ENCODE data around the gene GRK4. TPM values are rescaled to one million over a fixed set of nuclear protein-coding genes. Genes with fewer than 3 reads are reported as not detected.
"Not testable (repeated sequence)": the region's sequence is repeated elsewhere in the genome, so short reads cannot be mapped to it uniquely, and the experiment has no call there.

Gene GRK4
- total and polyA plus RNA-seq, 2 donors: 2.3 to 5.6 TPM

DNA sequence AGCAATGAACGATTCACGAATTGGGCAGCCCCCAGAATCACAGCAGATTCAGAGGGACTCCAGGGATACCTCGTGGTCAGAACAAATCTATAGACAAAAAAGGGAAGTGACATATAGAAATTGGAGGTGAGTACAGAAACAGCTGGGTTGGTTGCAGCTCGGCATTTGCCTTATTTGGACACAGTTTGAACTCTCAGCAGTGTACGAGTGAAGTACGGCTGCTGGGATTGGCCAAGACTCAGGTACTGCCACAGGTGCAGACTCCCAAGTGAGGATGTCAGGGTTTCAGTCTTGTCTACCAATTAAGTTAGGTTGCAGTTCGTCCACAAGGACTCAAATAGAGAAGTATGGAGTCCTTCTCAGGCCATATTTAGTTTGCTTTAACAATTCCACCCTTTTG is 82.8 kb downstream of the GRK4 start:
- DNase-seq (ENCODE audit: low read depth in 6 of 9, low spot score in 9 of 9): no peak
- H3K27me3 ChIP-seq (ENCODE audit: control insufficient read depth in 2 of 2, insufficient read depth in 1 of 2, low read length in 1 of 2): peaks cover 0 to 25% of the 10 kb centered on the region in 2 donors
- no peak overlapping the region for H3K27ac ChIP-seq (ENCODE audit: low read depth in 1 of 2, low read length in 1 of 2)
- peaks cover 0 to 4% of the 10 kb centered on the region in 2 donors for H3K9me3 ChIP-seq (ENCODE audit: control insufficient read depth in 2 of 2, insufficient read depth in 1 of 2, low read length in 1 of 2)
- H3K4me1 ChIP-seq (ENCODE audit: control insufficient read depth in 2 of 2, insufficient read depth in 2 of 2, low read length in 2 of 2): peaks cover 4 to 6% of the 10 kb centered on the region in 2 donors
- WGBS: 80% methylated on average over 7 of the region's 7 CpGs
- no peaks in the 10 kb centered on the region for H3K36me3 ChIP-seq (ENCODE audit: control insufficient read depth in 2 of 2, insufficient read depth in 2 of 2, low read length in 1 of 2)
- no peak overlapping the region for H3K4me3 ChIP-seq (ENCODE audit: low read length in 2 of 2)

- peaks cover 4 to 6% of the 10 kb centered on the region in 2 donors for H3K4me1 ChIP-seq (ENCODE audit: control insufficient read depth in 2 of 2, insufficient read depth in 2 of 2, low read length in 2 of 2)
- H3K27ac ChIP-seq (ENCODE audit: low read depth in 1 of 2, low read length in 1 of 2): no peak overlapping the region
- no peak for DNase-seq (ENCODE audit: low read depth in 6 of 9, low spot score in 9 of 9)
- no peaks in the 10 kb centered on the region for H3K36me3 ChIP-seq (ENCODE audit: control insufficient read depth in 2 of 2, insufficient read depth in 2 of 2, low read length in 1 of 2)
- H3K9me3 ChIP-seq (ENCODE audit: control insufficient read depth in 2 of 2, insufficient read depth in 1 of 2, low read length in 1 of 2): peaks cover 0 to 4% of the 10 kb centered on the region in 2 donors
- no peak overlapping the region for H3K4me3 ChIP-seq (ENCODE audit: low read length in 2 of 2)
- peaks cover 0 to 20% of the 10 kb centered on the region in 2 donors for H3K27me3 ChIP-seq (ENCODE audit: control insufficient read depth in 2 of 2, insufficient read depth in 1 of 2, low read length in 1 of 2)
- WGBS: 94% methylated on average over 4 of the region's 4 CpGs
These were observed 83.3 kb downstream of the GRK4 start for GRCh38 chr4:3046623-3047022.

GRCh38 chr4:3047464-3048286 is 84.3 kb downstream of the GRK4 start:
- peaks cover 0 to 4% of the 10 kb centered on the region in 2 donors for H3K9me3 ChIP-seq (ENCODE audit: control insufficient read depth in 2 of 2, insufficient read depth in 1 of 2, low read length in 1 of 2)
- peak overlapping the region in 1 of 2 donors; percentile 15 for H3K27ac ChIP-seq (ENCODE audit: low read depth in 1 of 2, low read length in 1 of 2)
- no peaks in the 10 kb centered on the region for H3K36me3 ChIP-seq (ENCODE audit: control insufficient read depth in 2 of 2, insufficient read depth in 2 of 2, low read length in 1 of 2)
- H3K4me3 ChIP-seq (ENCODE audit: low read length in 2 of 2): peak overlapping the region in 1 of 2 donors; percentile 21
- 56% methylated on average over 20 of the region's 20 CpGs for WGBS
- H3K4me1 ChIP-seq (ENCODE audit: control insufficient read depth in 2 of 2, insufficient read depth in 2 of 2, low read length in 2 of 2): peaks cover 4 to 6% of the 10 kb centered on the region in 2 donors
- H3K27me3 ChIP-seq (ENCODE audit: control insufficient read depth in 2 of 2, insufficient read depth in 1 of 2, low read length in 1 of 2): peaks cover 0 to 10% of the 10 kb centered on the region in 2 donors
- DNase-seq (ENCODE audit: low read depth in 6 of 9, low spot score in 9 of 9): peak in 5 of 9 donors; percentile 23 to 57 (median 29)

GRCh38 chr4:3051141-3051897 is 87.9 kb downstream of the GRK4 start:
- WGBS: 97% methylated on average over 10 of the region's 12 CpGs
- H3K27ac ChIP-seq (ENCODE audit: low read depth in 1 of 2, low read length in 1 of 2); H3K36me3 ChIP-seq (ENCODE audit: control insufficient read depth in 2 of 2, insufficient read depth in 2 of 2, low read length in 1 of 2); H3K27me3 ChIP-seq (ENCODE audit: control insufficient read depth in 2 of 2, insufficient read depth in 1 of 2, low read length in 1 of 2); DNase-seq (ENCODE audit: low read depth in 6 of 9, low spot score in 9 of 9); H3K4me3 ChIP-seq (ENCODE audit: low read length in 2 of 2); H3K4me1 ChIP-seq (ENCODE audit: control insufficient read depth in 2 of 2, insufficient read depth in 2 of 2, low read length in 2 of 2); H3K9me3 ChIP-seq (ENCODE audit: control insufficient read depth in 2 of 2, insufficient read depth in 1 of 2, low read length in 1 of 2): not testable (repeated sequence)

- H3K9me3 ChIP-seq (ENCODE audit: control insufficient read depth in 2 of 2, insufficient read depth in 1 of 2, low read length in 1 of 2): peaks cover 0 to 9% of the 10 kb centered on the region in 2 donors
- H3K4me1 ChIP-seq (ENCODE audit: control insufficient read depth in 2 of 2, insufficient read depth in 2 of 2, low read length in 2 of 2): peaks cover 0 to 3% of the 10 kb centered on the region in 2 donors
- WGBS: 98% methylated on average over 2 of the region's 2 CpGs
- H3K4me3 ChIP-seq (ENCODE audit: low read length in 2 of 2): no peak overlapping the region
- no peaks in the 10 kb centered on the region for H3K27me3 ChIP-seq (ENCODE audit: control insufficient read depth in 2 of 2, insufficient read depth in 1 of 2, low read length in 1 of 2)
- DNase-seq (ENCODE audit: low read depth in 6 of 9, low spot score in 9 of 9): no peak
- no peaks in the 10 kb centered on the region for H3K36me3 ChIP-seq (ENCODE audit: control insufficient read depth in 2 of 2, insufficient read depth in 2 of 2, low read length in 1 of 2)
- no peak overlapping the region for H3K27ac ChIP-seq (ENCODE audit: low read depth in 1 of 2, low read length in 1 of 2)
These were observed 90.9 kb downstream of the GRK4 start for GRCh38 chr4:3054169-3054759.

GRCh38 chr4:3059943-3060342 is 96.6 kb downstream of the GRK4 start:
- Histone ChIP-seq H3K27ac (ENCODE audit: low read depth in 1 of 2, low read length in 1 of 2) (no peak overlapping the region), H3K27me3 (ENCODE audit: control insufficient read depth in 2 of 2, insufficient read depth in 1 of 2, low read length in 1 of 2) (peaks cover 0 to 4% of the 10 kb centered on the region in 2 donors), H3K4me1 (ENCODE audit: control insufficient read depth in 2 of 2, insufficient read depth in 2 of 2, low read length in 2 of 2) (peaks cover 0 to 3% of the 10 kb centered on the region in 2 donors), H3K9me3 (ENCODE audit: control insufficient read depth in 2 of 2, insufficient read depth in 1 of 2, low read length in 1 of 2) (peaks cover 0 to 6% of the 10 kb centered on the region in 2 donors), H3K36me3 (ENCODE audit: control insufficient read depth in 2 of 2, insufficient read depth in 2 of 2, low read length in 1 of 2) (no peaks in the 10 kb centered on the region), H3K4me3 (ENCODE audit: low read length in 2 of 2) (no peak overlapping the region)
- WGBS: 95% methylated on average over 6 of the region's 6 CpGs
- no peak for DNase-seq (ENCODE audit: low read depth in 6 of 9, low spot score in 9 of 9)

DNA sequence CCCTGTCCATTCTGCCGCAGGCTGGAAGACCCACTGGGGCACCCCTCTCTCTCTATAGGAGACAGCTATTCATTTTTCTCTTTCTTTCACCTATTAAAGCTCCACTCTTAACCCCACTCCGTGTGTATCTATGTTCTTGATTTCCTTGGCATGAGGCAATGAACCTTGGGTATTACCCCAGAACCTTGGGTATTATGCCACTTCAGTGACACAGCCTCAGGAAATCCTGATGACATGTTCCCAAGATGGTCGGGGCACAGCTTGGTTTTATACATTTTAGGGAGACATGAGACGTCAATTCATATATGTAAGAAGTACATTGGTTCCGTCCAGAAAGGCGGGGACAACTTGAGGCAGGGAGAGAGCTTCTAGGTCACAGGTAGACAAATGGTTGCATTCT is 97.6 kb downstream of the GRK4 start:
- H3K4me1 ChIP-seq (ENCODE audit: control insufficient read depth in 2 of 2, insufficient read depth in 2 of 2, low read length in 2 of 2): peaks cover 0 to 3% of the 10 kb centered on the region in 2 donors
- 97% methylated on average over 6 of the region's 6 CpGs for WGBS
- DNase-seq (ENCODE audit: low read depth in 6 of 9, low spot score in 9 of 9): no peak
- H3K4me3 ChIP-seq (ENCODE audit: low read length in 2 of 2): no peak overlapping the region
- no peak overlapping the region for H3K27ac ChIP-seq (ENCODE audit: low read depth in 1 of 2, low read length in 1 of 2)
- peaks cover 0 to 4% of the 10 kb centered on the region in 2 donors for H3K27me3 ChIP-seq (ENCODE audit: control insufficient read depth in 2 of 2, insufficient read depth in 1 of 2, low read length in 1 of 2)
- H3K36me3 ChIP-seq (ENCODE audit: control insufficient read depth in 2 of 2, insufficient read depth in 2 of 2, low read length in 1 of 2): no peaks in the 10 kb centered on the region
- H3K9me3 ChIP-seq (ENCODE audit: control insufficient read depth in 2 of 2, insufficient read depth in 1 of 2, low read length in 1 of 2): no peaks in the 10 kb centered on the region

DNA sequence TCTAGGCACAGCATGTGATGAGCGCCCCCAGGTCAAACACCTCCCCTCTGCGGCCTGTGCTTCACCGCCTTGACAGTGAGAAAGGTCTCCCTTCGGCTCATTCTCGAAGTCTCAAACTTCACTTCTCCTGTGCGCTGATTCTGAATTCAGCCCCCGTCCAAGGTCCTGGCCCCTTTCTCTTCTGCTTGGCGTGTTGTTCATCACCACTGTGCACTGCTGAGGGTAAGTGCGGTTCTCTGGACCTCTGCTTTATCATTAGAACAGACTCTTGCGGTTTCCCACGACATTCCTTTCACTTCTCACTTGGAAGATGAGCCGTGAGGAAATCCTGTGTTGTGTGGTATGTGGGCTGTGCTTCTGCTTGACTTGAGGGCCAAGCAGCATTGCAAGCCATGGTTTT is 99.1 kb downstream of the GRK4 start:
- DNase-seq (ENCODE audit: low read depth in 6 of 9, low spot score in 9 of 9): no peak
- no peak overlapping the region for H3K4me3 ChIP-seq (ENCODE audit: low read length in 2 of 2)
- 93% methylated on average over 12 of the region's 12 CpGs for WGBS
- H3K27me3 ChIP-seq (ENCODE audit: control insufficient read depth in 2 of 2, insufficient read depth in 1 of 2, low read length in 1 of 2): peaks cover 0 to 4% of the 10 kb centered on the region in 2 donors
- H3K36me3 ChIP-seq (ENCODE audit: control insufficient read depth in 2 of 2, insufficient read depth in 2 of 2, low read length in 1 of 2): no peaks in the 10 kb centered on the region
- H3K27ac ChIP-seq (ENCODE audit: low read depth in 1 of 2, low read length in 1 of 2): no peak overlapping the region
- no peaks in the 10 kb centered on the region for H3K9me3 ChIP-seq (ENCODE audit: control insufficient read depth in 2 of 2, insufficient read depth in 1 of 2, low read length in 1 of 2)
- peaks cover 0 to 3% of the 10 kb centered on the region in 2 donors for H3K4me1 ChIP-seq (ENCODE audit: control insufficient read depth in 2 of 2, insufficient read depth in 2 of 2, low read length in 2 of 2)

DNA sequence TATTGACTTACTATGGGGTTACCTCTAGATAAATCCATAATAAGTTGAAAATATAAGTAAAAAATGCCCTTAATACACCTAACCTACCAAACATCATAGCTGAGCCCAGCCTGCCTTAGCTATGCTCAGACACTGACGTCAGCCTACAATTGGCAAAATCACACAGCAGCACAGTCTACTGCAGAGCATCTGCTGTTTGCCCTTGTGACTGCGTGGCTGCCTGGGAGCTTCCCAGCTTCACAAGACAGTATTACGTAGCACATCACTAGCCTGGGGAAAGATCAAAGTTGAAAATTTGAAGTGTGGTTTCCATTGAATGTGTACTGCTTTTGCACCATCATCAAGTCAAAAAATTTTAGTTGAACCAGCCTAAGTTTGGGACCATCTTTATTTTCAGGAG is 102.2 kb downstream of the GRK4 start:
- DNase-seq (ENCODE audit: low read depth in 6 of 9, low spot score in 9 of 9): no peak
- WGBS: 86% methylated on average over 3 of the region's 3 CpGs
- H3K27ac ChIP-seq (ENCODE audit: low read depth in 1 of 2, low read length in 1 of 2): no peak overlapping the region
- H3K9me3 ChIP-seq (ENCODE audit: control insufficient read depth in 2 of 2, insufficient read depth in 1 of 2, low read length in 1 of 2): no peaks in the 10 kb centered on the region
- peaks cover 0 to 4% of the 10 kb centered on the region in 2 donors for H3K27me3 ChIP-seq (ENCODE audit: control insufficient read depth in 2 of 2, insufficient read depth in 1 of 2, low read length in 1 of 2)
- H3K4me3 ChIP-seq (ENCODE audit: low read length in 2 of 2): no peak overlapping the region
- no peaks in the 10 kb centered on the region for H3K36me3 ChIP-seq (ENCODE audit: control insufficient read depth in 2 of 2, insufficient read depth in 2 of 2, low read length in 1 of 2)
- H3K4me1 ChIP-seq (ENCODE audit: control insufficient read depth in 2 of 2, insufficient read depth in 2 of 2, low read length in 2 of 2): no peaks in the 10 kb centered on the region

All from thymus (tissue), 11 donors.